GM19099 (cell line): ENCODE results near the gene COX10.

Experiments
- POLR2A ChIP-seq: IDR thresholded peaks from 3 replicates; pipeline ENCODE4 v1.6.1; 2011; ENCODE audit warnings: low read depth; ENCODE audit not compliant: insufficient read length; ENCODE audit errors: extremely low read depth

Gene COX10

DNA sequence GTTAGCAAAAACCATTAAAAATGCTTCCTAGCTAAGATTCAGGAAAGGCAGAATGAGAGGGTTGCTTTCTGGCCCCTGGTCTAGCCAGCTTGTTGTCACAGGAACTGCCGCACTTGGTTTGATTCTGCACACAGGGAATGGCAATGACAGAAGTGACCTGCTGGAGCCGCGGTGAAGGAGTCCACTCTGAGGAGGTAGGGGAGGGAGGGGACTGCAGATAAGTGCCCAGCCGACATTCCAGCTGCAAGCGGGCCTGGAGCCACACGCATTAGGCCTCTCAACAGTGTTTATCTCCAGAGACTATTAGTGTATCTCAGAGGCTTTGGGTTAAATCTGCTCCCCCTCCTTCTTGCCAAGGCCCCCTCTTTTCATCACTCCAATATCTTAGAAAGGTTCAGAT is 128.7 kb downstream of the COX10 start:
- no peak for TF ChIP-seq POLR2A

DNA sequence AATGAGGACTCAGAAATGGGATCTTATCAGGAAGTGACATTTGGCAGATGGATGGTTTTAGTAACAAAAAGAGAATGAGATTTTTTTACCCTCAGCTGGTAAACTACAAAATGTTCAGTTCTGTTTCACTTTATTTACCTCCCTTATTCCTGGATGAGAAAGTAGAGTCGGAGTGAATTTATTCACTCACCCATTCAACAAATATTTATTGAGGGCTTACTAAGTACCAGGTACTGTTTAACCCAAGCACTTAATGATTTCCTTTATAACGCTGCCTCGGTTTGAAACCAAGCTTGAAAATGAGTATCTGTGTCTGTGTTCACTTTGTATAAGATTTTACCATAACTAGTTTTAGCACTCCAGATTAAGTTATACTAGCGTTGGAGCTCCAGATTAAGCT is 129.3 kb downstream of the COX10 start:
- no peak for TF ChIP-seq POLR2A

DNA sequence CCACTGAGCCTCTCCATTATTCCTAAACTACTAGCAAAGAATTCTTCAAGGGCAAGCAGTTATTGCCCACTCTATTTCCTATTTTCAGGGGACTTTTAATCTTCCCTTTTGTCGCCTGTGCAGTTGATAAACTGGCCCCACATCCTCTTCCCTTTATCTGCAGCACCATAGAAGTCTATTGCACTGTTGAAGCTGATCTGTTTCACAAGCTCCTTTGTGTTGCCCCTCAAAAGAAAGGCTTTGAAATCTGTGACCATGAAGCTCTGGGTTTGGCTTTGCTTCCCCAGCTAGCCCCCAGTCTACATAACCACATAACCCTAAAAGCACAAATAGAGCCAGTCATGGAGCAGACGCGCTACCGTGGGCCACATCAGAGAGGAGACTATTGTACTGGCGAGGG is 130.3 kb downstream of the COX10 start:
- TF ChIP-seq POLR2A, result no peak

DNA sequence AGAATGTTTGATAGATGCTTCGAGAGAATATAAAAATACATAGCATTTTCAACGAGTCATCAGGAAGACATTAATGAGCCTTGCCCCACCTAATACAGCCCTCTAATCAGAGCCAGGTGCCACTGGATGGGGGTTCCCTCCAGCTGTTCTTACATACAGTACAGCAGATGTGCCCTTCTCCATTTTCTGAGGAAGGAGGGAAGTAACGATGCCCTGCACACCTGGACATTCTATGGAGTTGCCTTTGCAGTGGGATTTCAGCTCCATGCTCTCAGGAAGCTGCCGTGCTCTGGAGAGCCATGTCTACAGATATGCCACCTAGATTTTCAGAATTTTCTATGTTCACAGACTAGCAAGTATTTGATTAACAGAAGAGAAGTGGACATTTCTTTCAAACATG is 131.1 kb downstream of the COX10 start:
- no peak for TF ChIP-seq POLR2A

DNA sequence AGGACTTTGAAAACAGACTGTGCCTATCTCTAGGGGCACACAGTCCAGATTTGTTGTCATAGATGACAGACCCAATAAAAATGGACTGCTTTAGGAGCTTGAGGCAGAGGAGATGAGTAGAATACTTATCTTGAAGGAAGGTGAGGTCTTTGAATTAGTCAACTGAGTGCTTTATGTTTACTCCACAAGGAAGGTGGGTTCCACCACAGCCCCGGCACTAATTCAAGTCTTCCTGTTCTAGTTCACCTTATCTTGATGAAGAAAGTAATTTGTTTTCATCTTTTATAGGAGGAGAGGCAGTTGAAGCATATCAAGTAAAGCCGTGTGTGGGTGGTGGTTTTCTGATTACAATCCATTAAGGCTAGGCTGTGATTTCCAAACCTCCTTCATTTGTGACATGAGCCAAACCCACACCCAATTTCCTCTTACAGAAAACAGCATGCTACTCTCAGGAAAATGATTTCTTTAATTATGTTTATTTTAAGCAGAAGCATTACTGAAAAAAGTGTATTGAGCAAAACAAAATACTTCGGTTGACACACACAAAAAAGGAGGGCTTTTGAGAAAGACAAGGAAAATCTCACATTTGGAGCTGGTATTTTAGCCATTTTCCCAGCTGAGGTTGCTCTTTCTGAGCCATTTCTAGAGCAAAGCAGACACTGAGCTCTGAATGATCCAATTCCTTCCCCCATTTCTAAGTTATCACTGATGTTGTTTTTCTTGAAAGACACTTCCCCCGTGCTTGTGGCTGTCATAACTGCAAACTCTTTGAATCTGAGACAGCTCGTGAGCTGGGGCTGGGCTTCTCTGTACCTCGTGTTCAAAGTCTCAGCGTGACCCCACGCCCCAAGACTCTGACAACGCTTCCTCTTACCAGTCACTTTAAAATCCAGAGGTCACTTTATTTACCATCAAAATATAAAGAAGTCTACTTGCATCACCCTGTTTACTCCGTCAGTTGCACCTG is 132.0 kb downstream of the COX10 start:
- TF ChIP-seq POLR2A, result no peak

DNA sequence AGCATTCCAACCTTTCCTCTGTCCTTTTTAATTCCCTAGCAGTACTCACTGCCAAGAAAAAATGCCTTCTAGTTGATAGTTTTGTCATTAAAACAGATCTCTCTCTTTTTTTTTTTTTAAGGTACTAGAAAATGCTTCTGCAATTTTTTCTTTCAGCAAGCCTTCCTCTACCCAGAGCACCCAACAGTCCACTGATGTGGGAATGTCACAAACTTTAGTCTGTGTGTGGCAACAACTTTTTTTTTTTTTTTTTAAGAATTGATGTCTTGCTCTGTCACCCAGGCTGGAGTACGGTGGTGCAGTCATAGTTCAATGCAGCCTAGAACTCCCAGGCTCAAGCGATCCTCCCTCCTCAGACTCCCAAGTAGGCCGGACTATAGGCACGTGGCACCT is 132.7 kb downstream of the COX10 start:
- TF ChIP-seq POLR2A, result no peak

DNA sequence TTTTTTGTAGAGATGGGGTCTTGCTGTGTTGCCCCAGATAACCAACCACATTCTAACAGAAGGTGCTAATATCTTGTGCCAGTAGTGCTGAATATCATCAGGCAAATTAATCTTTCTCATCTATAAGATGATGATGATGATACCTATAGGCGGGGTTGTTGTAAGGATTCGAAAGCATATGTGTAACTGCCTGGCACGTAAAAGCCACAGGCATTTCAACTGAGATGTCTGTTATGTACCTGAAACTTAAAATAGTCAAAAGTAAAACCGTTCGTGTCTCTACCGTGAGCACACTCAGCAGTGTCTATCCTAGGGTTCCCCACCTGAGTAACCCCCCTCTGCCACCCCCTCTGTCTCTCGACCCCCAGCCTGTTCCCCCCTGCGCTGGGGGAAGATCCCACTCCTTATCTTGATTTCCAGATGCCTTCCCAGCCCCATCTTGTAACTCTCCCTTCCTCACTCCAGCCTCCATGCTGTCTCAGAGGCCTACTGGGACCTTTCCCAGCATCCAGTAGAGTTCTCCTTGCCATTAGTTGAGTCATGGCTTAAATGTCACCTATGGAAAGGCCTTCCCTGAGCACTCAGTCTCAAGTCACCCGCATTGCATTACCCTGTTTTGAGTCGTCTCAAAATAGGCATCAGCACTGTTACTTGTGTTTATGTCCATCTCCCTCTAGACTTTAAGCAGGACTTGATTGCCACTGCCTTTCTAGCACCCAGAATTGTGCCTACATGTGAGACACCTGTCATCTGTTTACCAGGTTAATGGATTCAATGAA is 133.3 kb downstream of the COX10 start:
- TF ChIP-seq POLR2A, result no peak

DNA sequence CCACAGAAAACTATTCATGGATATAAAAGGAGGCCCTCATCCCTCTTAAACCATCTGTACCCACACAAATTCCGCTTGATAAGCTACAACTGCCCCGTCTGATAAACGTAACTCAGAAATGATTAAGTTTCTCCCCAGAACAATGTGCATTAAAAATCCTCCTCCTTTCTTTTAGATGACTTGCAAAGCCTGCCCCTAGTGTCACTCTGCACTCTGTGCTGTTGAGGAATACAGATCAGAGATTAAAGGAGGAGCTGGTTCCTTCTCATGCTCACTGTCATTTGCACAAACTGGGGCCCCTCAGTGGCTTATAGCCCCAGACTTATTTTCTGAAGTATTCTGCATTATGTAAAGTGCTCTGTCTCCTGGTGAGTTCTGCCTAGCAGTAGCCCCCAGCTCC is 134.1 kb downstream of the COX10 start:
- TF ChIP-seq POLR2A, result no peak

DNA sequence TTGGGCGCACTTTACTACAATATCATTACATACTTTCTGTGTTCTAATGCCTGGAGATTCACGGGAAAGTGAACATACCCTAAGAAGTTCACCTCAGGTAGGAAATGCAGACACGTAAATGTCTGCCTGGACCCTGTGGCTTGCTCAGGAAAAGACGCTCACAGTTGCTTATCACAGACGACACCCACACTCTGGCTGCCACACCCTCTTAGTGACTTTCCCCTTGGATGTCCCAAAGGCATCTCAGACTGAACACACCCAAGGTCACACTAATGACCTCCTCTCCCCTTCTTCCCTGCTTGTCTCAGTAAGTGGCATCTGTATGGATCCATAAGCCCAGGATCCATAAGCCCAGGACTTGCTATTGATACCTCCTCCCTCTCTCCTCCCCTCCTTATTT is 134.8 kb downstream of the COX10 start:
- TF ChIP-seq POLR2A, result no peak

DNA sequence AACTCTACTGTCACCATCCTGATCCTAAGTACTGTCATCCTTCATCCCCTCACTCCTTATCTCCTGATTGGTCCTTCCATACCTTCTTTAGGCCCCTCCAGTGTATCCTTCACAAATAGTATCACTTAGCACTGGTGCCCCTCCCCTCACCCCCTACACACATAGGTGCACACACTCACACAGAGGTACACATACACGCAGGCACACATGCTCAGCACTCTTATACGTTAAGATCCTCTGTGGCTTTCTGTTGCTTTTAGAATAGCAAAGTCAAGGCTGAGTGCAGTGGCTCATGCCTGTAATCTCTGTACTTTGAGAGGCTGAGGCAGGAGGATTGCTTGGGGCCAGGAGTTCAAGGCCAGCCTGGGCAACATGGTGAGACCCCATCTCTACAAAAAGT is 135.2 kb downstream of the COX10 start:
- no peak for TF ChIP-seq POLR2A

DNA sequence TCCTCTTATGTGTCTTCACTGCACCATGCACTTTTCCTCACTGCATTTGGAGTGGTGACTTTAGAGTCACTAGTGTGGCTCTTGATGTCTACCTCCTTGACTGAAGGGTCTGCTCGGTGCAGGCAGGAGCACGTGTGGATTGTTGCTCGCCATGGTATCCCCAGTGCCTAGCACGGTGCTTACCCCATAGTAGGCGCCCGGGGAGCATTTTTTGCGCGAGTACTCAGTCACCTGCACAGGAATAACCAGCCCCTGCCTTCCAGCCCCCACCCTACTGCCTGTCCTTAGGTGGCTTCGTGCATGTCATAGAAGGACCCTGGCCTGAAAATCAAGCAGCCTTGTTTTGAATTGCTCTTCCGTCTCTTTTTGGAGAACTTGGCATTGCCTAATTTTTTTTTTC is 136.1 kb downstream of the COX10 start:
- no peak for TF ChIP-seq POLR2A

DNA sequence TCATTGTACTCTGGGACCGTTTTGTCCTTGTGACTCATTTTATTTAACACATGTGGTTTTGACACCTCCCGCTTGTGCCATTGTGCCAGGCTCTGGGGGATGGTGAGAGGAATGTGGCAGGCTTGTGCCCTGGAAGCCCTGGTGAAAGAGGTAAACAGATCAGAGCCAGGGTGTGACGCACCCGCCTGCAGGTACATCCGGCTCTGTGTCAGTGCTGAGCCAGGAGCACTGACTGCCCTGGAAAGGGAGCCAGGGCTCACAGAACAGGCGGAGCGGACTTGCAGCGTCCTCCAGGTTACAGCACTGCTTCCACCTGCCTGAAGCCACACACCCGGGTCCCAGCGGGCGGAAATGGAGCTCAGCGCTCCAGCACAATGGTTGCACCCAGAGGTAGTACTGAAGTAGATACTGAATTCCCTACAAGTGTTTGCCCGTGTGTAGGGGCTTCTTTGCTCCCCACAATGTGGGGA is 136.7 kb downstream of the COX10 start:
- TF ChIP-seq POLR2A, result no peak

DNA sequence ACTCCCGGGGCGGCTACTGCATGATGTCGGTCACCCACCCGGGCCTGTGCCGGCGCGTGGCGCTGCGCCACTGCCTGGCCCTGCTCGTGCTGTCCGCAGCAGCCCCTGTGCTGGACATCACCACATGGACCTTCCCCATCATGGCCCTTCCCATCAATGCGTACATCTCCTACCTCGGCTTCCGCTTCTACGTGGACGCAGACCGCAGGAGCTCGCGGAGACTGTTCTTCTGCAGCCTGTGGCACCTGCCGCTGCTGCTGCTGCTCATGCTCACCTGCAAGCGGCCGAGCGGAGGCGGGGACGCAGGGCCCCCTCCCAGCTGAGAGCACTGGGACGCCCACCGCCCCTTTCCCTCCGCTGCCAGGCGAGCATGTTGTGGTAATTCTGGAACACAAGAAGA is 137.6 kb downstream of the COX10 start:
- TF ChIP-seq POLR2A, result no peak

DNA sequence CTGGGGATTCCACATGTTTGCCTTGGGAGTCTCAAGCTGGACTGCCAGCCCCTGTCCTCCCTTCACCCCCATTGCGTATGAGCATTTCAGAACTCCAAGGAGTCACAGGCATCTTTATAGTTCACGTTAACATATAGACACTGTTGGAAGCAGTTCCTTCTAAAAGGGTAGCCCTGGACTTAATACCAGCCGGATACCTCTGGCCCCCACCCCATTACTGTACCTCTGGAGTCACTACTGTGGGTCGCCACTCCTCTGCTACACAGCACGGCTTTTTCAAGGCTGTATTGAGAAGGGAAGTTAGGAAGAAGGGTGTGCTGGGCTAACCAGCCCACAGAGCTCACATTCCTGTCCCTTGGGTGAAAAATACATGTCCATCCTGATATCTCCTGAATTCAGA is 138.5 kb downstream of the COX10 start:
- no peak for TF ChIP-seq POLR2A

DNA sequence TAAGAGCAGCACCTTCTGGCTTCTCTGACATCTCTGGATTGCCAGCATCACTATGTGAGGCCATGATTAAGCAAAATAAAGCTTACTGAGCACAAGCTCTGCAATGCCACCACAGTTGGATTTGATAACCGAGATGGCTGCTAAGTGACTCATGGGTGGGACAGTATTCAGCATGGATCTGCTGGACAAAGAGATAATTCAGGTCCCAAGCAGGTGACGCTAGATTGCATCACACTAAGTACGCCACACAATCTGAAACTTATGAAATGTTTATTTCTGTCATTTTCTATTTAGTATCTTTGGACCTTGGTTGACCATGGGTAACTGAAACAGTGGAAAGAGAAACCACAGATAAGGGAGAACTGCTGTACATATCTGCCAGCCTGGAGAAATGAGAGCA is 139.9 kb downstream of the COX10 start:
- TF ChIP-seq POLR2A, result no peak

DNA sequence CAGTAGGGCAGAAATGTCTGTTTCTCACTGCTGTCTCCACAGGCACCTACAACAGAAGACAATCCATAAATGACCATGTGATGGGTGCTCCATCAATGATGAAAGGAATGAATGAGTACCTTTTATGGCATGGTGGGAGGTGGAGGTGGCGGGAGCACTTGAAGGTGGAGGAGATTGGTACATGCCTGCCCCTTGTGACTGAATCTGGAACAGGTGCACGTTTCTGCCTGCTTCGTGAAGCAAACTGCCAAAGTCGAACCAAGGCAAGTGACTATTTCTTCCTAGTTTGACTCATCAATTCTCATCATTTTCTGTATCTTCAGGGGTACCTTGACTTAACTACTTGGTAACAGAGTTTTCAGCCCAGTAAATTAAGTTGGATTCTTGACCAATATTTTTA is 141.9 kb downstream of the COX10 start:
- no peak for TF ChIP-seq POLR2A
